HepG2 (cell line): Measurements from ENCODE around the gene ABHD17A. TPM values are rescaled to one million over a fixed set of nuclear protein-coding genes. Genes with fewer than 3 reads are reported as not detected.

ENCODE experiments used
- AFF4 ChIP-seq: sonication (generic); formaldehyde crosslinking; IDR thresholded peaks from 2 replicates; pipeline ENCODE4 v1.4.0; 2020; ENCODE audit warnings: missing genetic modification reagents
- DNMT3B ChIP-seq: conservative IDR thresholded peaks from 2 replicates; pipeline ENCODE4 v1.6.1; 2016; ENCODE audit warnings: missing biosample characterization, control low read depth
- FOXP4 ChIP-seq: sonication (generic); formaldehyde crosslinking; IDR thresholded peaks from 2 replicates; pipeline ENCODE4 v1.4.0; 2020; ENCODE audit warnings: missing genetic modification reagents
- GABPB1 ChIP-seq: IDR thresholded peaks from 2 replicates; pipeline ENCODE4 v1.6.1; 2016; ENCODE audit warnings: mild to moderate bottlenecking, missing genetic modification reagents, moderate library complexity, missing compliant biosample characterization
- GLI4 ChIP-seq: sonication (generic); formaldehyde crosslinking; IDR thresholded peaks from 2 replicates; pipeline ENCODE4 v1.5.1; 2020; ENCODE audit warnings: missing genetic modification reagents, mild to moderate bottlenecking, moderate library complexity, borderline replicate concordance
- GLMP ChIP-seq: sonication (generic); formaldehyde crosslinking; IDR thresholded peaks from 2 replicates; pipeline ENCODE4 v1.9.0; 2021; ENCODE audit warnings: missing genetic modification reagents, mild to moderate bottlenecking, borderline replicate concordance
- GZF1 ChIP-seq: sonication (generic); formaldehyde crosslinking; IDR thresholded peaks from 2 replicates; pipeline ENCODE4 v1.5.1; 2020; ENCODE audit warnings: mild to moderate bottlenecking, missing genetic modification reagents
- HOXA3 ChIP-seq: sonication (generic); formaldehyde crosslinking; IDR thresholded peaks from 2 replicates; pipeline ENCODE4 v1.5.0; 2020; ENCODE audit warnings: missing genetic modification reagents
- KLF12 ChIP-seq: sonication (generic); formaldehyde crosslinking; IDR thresholded peaks from 2 replicates; pipeline ENCODE4 v1.4.0; 2020; ENCODE audit warnings: missing genetic modification reagents, borderline replicate concordance
- KLF13 ChIP-seq: sonication (generic); formaldehyde crosslinking; IDR thresholded peaks from 2 replicates; pipeline ENCODE4 v1.4.0; 2020; ENCODE audit warnings: mild to moderate bottlenecking, missing genetic modification reagents
- MLXIP ChIP-seq: sonication (generic); formaldehyde crosslinking; IDR thresholded peaks from 2 replicates; pipeline ENCODE4 v1.9.0; 2021; ENCODE audit warnings: missing genetic modification reagents, borderline replicate concordance
- PTBP1 ChIP-seq: fragments of 200-400 bp; formaldehyde crosslinking; IDR thresholded peaks from 2 replicates; pipeline ENCODE4 v1.6.1; 2018; ENCODE audit warnings: low read length, low read depth; ENCODE audit not compliant: poor library complexity, severe bottlenecking
- ZBTB42 ChIP-seq: sonication (generic); formaldehyde crosslinking; IDR thresholded peaks from 2 replicates; pipeline ENCODE4 v1.5.0; 2020; ENCODE audit warnings: mild to moderate bottlenecking, missing genetic modification reagents
- ZNF34 ChIP-seq: sonication (generic); formaldehyde crosslinking; IDR thresholded peaks from 2 replicates; pipeline ENCODE4 v1.4.0; 2020; ENCODE audit warnings: mild to moderate bottlenecking, missing genetic modification reagents, borderline replicate concordance
- ZNF570 ChIP-seq: sonication (generic); formaldehyde crosslinking; IDR thresholded peaks from 2 replicates; pipeline ENCODE4 v1.4.0; 2020; ENCODE audit warnings: mild to moderate bottlenecking, missing genetic modification reagents, borderline replicate concordance
- ZNF691 ChIP-seq: sonication (generic); formaldehyde crosslinking; IDR thresholded peaks from 2 replicates; pipeline ENCODE4 v1.4.0; 2020; ENCODE audit warnings: missing genetic modification reagents, low read depth, mild to moderate bottlenecking, borderline replicate concordance
- ZNF713 ChIP-seq: sonication (generic); formaldehyde crosslinking; IDR thresholded peaks from 2 replicates; pipeline ENCODE4 v1.4.0; 2020; ENCODE audit warnings: mild to moderate bottlenecking, missing genetic modification reagents
- polyA plus RNA-seq, 8 experiments: library from polyadenylated mRNA; depleted of rRNA in 3 of 8; stranded (reverse) in 7 of 8; unstranded in 1 of 8; fragments of >200 nt; fragmentation: Illumina TruSeq in 4 of 8; extraction: Trizol in 4 of 8; gene quantifications; 2 replicates each; pipeline versions ENCODE4 v1.2.1 to v1.2.3, GENCODE V29; 2011 to 2016; ENCODE audit warnings: low read depth in 4 of 8, missing spikeins in 1 of 8, mixed read lengths in 1 of 8; ENCODE audit not compliant: insufficient read depth in 1 of 8
- total RNA-seq, 5 experiments: library from RNA; depleted of rRNA; stranded (reverse); fragments of >200 nt; fragmentation: Illumina TruSeq; extraction: Trizol; gene quantifications; 2 replicates each; pipeline ENCODE4 v1.2.3, GENCODE V29; 2016; ENCODE audit warnings: low read depth in 1 of 5

The ABHD17A gene
- total and polyA plus RNA-seq, 2 of the 13 experiments (the other 11 are each of a cell fraction or from before 2014, with no cell fraction given): 27.7 to 40.8 TPM

- TF ChIP-seq PTBP1 (no peak), AFF4 (no peak), MLXIP (no peak), KLF12 (CRISPR knock-in tag) (peak; percentile 67; the same call in 1 of the 2 replicates), ZNF570 (CRISPR knock-in tag) (no peak), ZNF34 (CRISPR knock-in tag) (no peak), ZBTB42 (CRISPR knock-in tag) (no peak), KLF13 (CRISPR knock-in tag) (no peak), GLMP (CRISPR knock-in tag) (no peak), ZNF691 (CRISPR knock-in tag) (no peak), FOXP4 (CRISPR knock-in tag) (no peak), GZF1 (CRISPR knock-in tag) (no peak), DNMT3B (CRISPR knock-in tag) (no peak), HOXA3 (no peak; the same call in 1 of the 2 replicates), GLI4 (CRISPR knock-in tag) (no peak), GABPB1 (peak; percentile 38; the same call in 1 of the 2 replicates), ZNF713 (CRISPR knock-in tag) (no peak)
These were observed 22.6 kb downstream of the ABHD17A start (continued) for GRCh38 chr19:1862424-1863327.
